GM19397 (cell line): Measurements from ENCODE around the gene BTG2.
A peak's percentile ranks its signal among the peaks of the same experiment; 100 is the strongest.
"Not testable (repeated sequence)": the region's sequence is repeated elsewhere in the genome, so short reads cannot be mapped to it uniquely, and the experiment has no call there.

Source experiments
- ATAC-seq: cut with Tn5 transposase; IDR thresholded peaks from one replicate; pipeline ENCODE4 v1.9.1; 2021; ENCODE audit warnings: mild to moderate bottlenecking, moderate library complexity; ENCODE audit not compliant: unreplicated experiment

BTG2 gene, protein sequence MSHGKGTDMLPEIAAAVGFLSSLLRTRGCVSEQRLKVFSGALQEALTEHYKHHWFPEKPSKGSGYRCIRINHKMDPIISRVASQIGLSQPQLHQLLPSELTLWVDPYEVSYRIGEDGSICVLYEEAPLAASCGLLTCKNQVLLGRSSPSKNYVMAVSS

GRCh38 chr1:203304919-203305808 lies at the start of gene BTG2:
BTG2 (plus strand) TSS chr1:203305519; CDS start chr1:203305607, 88 bp downstream.
- peak; percentile 84 for ATAC-seq

- not testable (repeated sequence) for ATAC-seq
Observed at GRCh38 chr1:203256636-203257035, 48.7 kb upstream of the BTG2 start.

DNA sequence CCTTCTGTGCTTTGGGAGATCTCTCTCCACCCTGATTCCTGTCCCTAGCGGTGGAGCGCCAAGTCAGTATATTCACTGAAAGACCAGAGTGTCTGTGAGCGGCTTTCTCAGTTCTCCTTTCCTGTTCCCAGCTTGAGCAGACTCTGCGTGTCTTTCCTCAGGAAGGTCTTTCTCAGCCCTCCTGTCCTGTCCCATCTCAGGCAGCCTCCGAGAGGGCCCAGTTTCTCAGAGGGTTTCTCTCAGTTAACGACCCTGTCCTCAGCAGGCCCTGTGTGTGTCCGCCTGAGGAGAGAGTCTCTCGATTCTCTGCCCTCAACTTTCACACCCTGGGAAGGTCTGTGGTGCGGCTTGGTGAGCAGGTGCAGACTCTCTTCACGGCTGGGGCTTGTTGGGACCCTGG lies 41.8 kb upstream of the BTG2 start:
- ATAC-seq: no peak

GRCh38 chr1:203264052-203264501 lies 41.2 kb upstream of the BTG2 start:
- no peak for ATAC-seq

- no peak for ATAC-seq
Observed at GRCh38 chr1:203265541-203265940, 39.8 kb upstream of the BTG2 start.

GRCh38 chr1:203266140-203266539 lies 39.2 kb upstream of the BTG2 start:
- not testable (repeated sequence) for ATAC-seq

- no peak for ATAC-seq
Observed at GRCh38 chr1:203267347-203267846, 37.9 kb upstream of the BTG2 start.

DNA sequence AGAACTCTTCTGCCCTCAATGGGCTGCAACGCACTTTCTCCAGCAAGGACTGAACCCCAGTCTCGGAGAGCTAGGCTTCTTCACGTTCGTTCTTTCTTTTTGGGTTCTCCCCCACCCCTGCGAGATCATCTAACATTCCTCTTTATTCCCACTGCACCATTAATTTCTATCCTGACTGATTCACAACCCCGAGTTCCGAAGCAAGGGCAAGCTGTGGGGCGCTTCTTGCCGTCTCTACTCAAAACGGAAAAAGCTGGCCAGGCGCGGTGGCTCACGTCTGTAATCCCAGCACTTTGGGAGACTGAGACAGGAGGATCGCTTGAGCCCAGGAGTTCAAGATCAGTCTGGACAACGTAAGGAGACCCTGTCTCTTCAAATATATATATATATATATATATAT lies 37.4 kb upstream of the BTG2 start:
- ATAC-seq: no peak

GRCh38 chr1:203268901-203269653 lies 36.2 kb upstream of the BTG2 start:
- ATAC-seq: no peak

GRCh38 chr1:203269654-203270020 lies 35.7 kb upstream of the BTG2 start:
- ATAC-seq: no peak

GRCh38 chr1:203270448-203270847 lies 34.9 kb upstream of the BTG2 start:
- no peak for ATAC-seq

GRCh38 chr1:203271018-203271743 lies 34.1 kb upstream of the BTG2 start:
- ATAC-seq: no peak

DNA sequence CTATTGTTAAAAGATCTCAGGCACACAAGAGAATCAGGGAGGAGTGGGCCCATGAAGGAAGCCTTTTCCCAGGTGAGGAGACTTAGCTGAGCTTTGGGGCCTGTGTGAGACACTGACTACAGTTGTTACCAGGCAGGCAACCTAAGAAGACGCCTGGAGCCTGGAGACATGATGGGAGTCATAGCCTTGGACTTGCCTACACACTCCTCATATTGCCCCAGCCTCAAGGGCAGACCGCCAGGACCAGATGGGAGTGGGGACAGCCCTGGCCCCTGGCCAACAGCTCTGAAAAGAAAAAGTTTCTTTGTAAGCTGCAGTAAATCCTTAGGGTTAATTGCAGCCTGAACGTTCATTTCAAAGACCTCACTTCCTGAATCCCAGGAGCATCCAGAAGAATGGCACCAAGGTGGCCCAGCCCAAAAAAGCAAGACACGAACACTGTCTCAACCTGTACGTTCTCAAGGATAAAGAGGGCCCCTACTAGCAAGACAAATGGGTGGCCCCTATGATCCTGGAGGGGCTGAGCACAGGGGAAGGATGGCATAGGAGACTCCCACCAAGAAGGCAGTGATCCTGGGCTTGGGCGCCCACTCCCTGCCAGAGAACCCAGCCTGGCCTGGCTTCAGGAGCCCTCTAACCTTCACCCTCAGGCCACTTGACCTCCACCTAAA lies 33.2 kb upstream of the BTG2 start:
- ATAC-seq: no peak

GRCh38 chr1:203272633-203273205 lies 32.6 kb upstream of the BTG2 start:
- ATAC-seq: no peak

DNA sequence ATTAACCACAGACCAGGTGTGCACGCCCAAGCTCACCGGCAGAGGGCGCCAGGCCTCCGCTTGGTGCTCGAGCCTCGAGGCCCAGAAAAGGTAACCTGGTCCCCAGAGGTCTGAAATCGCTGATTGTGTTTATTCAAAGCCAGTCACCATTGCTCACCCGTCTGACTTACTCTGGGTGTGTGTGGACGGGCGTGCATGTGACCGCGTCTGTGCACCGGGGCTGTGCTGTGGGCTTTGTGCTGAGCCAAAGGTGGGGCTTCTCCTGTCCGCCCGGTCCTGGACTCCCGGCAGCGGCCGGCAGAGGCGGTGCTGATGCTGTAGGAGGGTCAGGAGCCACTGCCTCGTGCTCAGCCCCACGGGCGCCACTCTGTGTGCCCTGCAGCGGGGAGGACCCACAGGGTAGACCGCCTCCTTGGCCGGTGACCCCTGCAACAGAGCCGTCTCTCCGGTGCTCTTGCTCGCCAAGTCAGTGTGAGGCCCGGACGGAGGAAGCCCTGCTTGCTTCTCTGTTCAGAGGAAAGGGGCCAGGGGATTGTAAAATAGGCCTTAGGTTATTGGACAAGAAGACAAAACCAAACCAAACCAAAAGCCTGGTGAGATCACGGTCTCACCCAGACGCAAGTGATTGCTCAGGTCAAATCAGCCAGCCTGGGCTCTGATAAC lies 32.0 kb upstream of the BTG2 start:
- ATAC-seq: peak; percentile 53

DNA sequence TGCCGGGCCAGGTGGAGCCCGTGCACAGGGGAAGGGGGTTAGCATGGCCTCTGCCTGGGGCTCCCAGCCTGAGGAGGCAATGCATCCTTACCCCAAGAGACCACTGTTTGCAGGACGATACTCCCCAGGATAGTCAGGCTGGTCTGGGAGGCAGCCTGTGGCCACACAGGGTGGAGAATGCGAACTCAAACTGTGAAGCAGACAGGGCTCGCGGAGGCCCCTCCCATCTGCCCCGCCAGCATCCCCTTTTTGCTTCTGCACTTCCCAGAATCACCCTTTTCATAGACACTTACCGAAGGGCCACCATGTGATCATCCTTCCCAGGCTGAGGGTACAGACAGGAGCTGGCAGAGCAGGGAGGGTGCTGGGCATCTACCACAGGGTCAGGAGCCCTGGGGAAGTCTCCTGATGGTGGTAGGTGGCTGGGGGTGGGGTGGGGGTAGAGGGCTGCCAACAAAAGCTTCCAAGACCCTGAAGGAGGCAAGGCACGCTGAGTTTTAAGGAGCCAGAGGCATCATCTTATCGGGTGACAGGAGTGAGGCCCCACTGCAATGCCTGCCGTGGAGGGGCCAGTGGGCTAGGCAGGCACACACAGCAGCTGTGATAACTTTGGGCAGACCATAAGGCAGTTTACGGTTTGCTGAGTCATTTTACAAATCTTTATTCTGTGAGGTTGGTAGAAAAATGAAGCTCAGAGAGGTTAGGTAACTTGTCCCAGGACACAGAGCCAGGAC lies 31.3 kb upstream of the BTG2 start:
- ATAC-seq: peak; percentile 13

DNA sequence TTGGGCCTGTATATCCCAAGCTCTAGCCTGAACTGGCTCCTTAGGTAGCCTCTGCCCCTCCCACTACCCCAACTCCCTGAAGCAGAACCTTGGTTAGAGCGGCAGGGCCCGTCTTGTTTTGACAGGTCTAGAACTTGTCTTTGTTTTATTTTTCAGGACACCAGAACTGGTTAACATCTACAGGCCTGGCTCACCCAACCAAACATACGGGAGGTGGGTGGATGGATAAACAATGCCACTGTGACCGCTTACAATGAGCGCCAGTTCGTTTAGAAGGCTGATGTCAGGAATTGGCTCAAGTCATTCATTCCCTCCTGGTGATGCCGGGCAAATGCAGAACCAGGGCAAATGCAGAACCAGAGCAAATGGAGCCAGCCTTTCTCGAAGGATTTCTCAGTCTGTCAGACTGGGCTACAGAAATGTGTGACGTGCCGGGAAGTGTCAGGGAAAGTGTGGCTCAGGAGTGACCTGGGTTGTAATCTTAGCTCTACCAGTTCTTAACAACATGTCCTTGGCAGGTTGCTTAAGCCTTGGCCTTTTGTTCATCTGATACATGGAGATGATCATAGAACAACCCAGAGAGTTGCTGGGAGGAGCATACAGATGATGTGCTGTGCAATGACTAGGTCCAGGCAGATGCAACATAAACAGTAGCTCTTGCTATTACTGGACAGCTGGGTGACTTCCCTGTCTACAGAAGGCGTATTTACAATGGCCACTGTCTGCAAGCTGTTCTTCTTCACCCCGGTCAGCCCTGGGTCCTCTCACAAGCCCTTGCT lies 30.5 kb upstream of the BTG2 start:
- ATAC-seq: no peak
